Stimulated activated naive CD8-positive, alpha-beta T cell treated with anti-CD3 and anti-CD28 coated beads, Interleukin-15, Interleukin-2, amounts not matched to agents 100 ng/mL and 50 ng/mL, for 24 hours (primary cell): Measurements from ENCODE around the gene KRIT1.

Experiments used
- H3K27ac Mint-ChIP-seq: one replicate; pipeline ENCODE4 v1.8.0; 2021; ENCODE audit warnings: mild to moderate bottlenecking, mixed read lengths
- H3K27me3 Mint-ChIP-seq: one replicate; pipeline ENCODE4 v1.8.0; 2021; ENCODE audit warnings: mixed read lengths
- H3K36me3 Mint-ChIP-seq: one replicate; pipeline ENCODE4 v1.8.0; 2021; ENCODE audit warnings: low read depth, mixed read lengths
- H3K4me1 Mint-ChIP-seq: one replicate; pipeline ENCODE4 v1.8.0; 2021; ENCODE audit warnings: low read depth, mixed read lengths
- H3K4me3 Mint-ChIP-seq: one replicate; pipeline ENCODE4 v1.8.0; 2021; ENCODE audit warnings: mild to moderate bottlenecking, mixed read lengths
- H3K9me3 Mint-ChIP-seq: one replicate; pipeline ENCODE4 v1.8.0; 2021; ENCODE audit warnings: mixed read lengths

KRIT1 gene

DNA sequence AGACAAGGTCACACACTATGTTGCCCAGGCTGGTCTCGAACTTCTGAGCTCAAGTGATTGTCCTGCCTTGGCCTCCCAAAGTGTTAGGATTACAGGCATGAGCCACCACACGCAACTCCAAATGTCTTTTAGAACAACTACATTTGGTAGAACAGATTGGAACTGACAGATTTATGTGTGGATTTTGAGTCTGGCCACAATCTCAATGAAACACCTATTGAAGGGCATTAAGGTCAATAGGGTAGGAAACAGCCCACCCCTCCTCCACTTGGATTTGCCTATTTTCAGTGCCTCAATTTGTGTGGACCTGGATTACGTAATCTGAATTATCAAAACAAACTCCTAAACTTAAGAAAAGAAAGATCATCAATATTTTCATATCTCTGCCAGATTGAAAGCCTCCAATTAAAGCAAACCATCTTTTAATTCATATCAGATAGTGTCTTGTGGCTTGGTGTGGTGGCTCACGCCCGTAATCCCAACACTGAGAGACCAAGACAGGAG is 95.9 kb downstream of the KRIT1 start:
- Mint-ChIP-seq H3K36me3 (no peaks in the 10 kb centered on the region), H3K9me3 (no peaks in the 10 kb centered on the region), H3K27me3 (no peaks in the 10 kb centered on the region), H3K4me1 (no peaks in the 10 kb centered on the region), H3K4me3 (no peak overlapping the region), H3K27ac (no peak overlapping the region)
